GM19043 (cell line): Measurements from ENCODE around the gene CTIF.

Source experiments
- ATAC-seq: cut with Tn5 transposase; IDR thresholded peaks from one replicate; pipeline ENCODE4 v1.9.1; 2021; ENCODE audit warnings: low read depth; ENCODE audit not compliant: unreplicated experiment

CTIF gene

DNA sequence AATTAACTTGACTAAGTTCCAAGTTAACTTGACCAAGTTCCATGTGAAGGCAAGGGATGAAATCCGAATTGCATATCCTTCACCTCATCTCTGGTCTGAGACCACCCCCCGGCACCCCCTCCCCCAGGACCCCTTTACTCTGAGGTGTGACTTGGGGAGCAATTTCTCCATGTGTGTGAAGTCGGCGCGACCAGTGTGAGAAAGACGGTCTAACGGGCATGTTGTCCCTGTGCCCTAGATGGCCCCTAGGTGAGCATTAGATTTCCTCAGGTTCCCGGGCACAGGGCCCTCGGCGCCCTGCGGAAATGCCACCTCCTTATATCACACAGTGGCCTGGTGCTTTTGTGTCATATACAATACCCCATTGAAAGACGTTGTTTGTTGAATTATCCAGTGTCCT lies 137.1 kb downstream of the CTIF start:
- no peak for ATAC-seq

DNA sequence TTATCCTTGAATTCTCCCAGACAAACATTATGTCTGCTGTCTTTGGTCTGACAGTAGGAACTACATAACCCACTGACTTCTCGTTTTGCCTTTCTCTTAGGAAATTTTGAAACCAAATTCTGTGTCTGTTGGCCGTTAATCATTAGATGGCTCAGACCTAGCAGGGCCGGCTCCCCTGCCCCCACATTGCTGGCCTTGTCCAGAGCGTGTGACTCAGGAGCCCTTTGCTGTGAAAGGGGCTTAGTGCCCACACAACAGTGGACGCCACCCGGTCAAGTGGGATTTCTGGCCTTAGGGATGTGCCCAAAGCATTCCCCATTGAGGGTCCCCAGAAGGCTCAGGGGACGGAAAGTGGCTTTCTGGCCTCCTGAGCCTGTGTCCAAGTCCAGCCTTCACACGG lies 137.5 kb downstream of the CTIF start:
- no peak for ATAC-seq

DNA sequence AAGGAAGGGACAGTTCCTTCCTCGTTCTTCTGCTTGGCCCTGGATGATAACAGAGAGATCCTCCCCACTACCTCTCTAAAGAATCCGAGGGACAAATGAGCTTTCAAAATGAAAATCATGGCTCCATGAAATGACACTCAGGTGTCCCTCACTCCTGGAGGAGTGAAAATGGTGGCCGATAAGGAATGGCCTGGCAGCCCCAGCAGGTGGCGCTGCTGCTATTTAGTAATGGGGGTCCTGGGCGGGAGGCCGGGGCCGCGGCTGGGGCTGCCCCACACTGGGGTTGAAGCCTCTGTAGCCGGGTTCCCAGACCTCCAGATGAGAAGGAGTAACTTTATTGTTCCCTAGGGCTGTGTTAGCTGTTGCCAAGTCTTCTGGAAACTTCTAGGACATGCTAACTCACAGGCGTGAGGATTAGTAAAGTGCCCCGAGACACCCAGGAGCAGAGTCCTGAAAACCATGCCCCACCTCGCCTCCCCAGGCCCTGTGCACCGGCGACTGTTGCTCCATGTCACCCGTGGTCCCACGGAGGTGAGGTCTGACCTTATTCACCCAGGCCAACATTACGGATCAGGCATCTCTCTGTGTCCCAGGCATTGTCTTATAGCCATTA lies 138.0 kb downstream of the CTIF start:
- ATAC-seq = peak; percentile 56

DNA sequence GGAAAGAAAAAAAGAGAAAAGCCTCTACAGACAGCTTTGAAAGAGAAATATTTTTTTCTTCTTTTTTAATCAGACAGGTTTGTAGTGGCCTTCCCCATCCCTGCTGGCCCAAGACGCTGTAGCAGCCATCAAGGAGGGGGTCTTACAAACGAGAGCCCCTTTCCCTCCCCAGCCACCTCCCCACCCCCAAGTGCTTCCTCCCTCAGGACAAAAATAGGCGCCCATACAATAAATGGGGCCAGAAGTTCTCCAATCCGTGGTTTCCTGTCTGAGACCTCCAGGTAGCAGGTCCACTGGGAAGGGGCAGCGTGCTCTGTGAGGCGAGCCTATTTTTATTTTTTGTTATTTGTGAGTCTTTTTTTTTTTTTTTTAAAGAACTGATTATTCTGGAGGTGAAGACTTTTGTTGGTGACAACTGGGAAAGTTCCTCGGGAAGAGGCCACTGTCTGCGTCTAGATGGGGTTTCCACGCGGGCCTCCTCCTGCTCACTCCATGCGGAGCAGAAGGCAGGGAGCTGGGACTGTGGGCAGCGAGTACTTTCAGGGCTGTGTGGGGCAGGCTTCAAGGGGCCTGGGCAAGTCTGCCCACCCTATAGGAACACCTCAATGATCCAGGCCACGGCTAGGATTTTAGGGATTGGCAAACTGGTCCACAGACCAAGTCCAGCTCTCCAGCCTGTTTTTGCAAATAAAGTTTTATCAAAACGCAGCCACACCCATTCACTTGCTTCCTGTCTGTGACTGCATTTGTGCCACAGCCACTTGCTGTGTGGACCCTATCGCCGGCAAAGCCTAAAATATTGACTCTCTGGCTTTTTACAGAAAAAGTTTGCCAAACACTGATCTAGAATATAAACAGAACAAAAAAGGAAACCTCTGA lies 139.6 kb downstream of the CTIF start:
- ATAC-seq = no peak

DNA sequence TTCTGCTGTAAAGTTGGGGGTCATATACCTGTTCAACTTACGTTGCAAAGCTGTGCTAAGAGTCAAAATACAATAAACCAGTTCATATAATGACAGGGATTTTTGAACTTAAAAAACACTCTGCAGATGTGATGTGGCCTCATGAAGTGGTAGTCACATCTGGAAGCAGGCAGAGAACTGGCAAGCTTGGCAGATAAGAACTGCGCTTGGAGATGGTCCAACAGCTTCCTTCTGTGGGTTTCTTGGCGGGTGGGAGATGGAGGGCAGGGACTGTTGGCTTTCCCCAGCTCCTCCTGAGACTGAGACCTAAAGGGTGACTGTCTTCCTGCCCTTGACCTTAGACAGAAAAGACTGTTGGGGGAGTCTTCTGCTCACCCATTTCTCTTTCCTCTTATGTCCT lies 140.4 kb downstream of the CTIF start:
- ATAC-seq = no peak

DNA sequence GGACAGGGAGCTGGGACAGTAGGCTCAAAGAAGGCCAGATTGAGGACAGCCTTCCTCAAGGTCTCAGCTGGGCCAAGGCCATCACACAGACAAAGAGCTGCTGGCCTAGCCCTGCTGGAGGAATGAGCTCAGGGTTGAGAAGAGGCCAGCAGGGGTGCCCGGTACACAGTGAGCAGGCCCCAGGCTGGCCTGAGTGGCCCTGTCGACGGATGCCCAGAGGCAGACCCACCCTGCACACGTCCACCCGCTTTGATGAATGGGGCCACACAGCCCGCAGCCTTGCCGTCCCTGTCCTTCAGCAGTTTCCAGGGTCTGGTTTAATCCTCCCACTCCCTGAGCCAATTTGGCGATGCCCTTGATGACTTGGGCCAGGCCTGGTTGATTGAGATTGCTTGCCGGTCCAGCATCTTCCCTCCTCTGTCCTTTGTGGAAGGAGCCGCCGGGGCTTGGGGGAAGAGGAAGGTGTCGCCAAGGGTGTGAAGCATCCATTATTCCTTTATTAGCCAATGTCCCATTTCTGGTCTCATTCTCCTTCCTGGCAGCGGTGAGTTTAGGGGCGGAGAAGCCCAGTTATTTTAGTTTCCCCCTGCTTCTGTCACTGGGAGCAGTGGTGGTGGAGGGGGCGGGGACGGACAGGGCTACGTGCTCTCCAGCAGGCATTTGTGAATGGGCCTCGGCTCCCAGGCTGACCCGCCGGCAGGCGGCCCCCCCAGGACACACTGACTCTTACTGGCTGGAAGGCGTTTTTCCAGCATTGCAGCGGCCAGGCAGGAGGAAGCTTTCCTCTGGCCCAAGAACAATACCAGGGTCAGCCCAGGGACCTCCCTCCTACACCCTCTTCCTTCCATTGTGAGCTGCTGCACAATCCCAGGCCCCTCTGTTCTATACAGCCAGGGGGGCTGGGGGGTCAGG lies 141.8 kb downstream of the CTIF start:
- ATAC-seq = no peak

DNA sequence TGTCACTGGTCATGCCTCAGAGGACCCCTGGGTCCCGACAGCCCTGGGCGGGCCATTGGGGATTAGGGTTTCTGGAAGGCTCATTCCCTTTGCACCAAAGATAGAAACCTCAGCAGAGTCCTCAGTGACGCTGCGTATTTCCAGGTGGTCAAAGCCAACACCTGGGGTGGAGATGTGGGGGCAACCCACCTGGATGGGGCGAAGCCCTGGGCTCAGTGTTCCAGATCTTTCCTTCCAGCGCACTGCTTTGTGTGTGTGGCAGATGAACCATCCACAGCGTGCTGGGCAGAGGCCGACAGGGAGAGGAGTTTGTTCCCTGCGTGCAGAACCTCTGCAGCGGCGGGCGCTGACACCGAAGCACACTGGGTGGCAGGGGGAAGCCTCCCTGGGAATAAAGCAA lies 143.9 kb downstream of the CTIF start:
- ATAC-seq = no peak

DNA sequence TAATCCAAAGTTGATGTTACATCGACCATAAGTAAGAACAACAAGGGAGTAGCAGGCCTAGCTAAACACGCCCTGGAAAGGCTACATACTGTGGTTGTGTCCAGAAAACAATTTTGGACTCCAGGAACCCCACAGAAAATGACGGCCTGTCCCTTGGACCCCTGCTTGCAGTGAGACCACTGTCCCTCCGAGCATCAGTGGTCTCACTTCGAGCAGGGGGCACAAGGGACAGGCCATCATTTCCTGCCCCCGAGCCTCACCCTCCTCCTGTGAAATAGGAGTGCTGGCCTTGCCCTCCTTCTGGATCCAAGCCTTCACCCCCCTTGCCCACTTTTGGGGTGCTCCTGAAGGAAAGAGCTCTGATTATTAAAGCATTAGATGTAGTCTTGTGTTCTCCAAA lies 144.4 kb downstream of the CTIF start:
- ATAC-seq = no peak

DNA sequence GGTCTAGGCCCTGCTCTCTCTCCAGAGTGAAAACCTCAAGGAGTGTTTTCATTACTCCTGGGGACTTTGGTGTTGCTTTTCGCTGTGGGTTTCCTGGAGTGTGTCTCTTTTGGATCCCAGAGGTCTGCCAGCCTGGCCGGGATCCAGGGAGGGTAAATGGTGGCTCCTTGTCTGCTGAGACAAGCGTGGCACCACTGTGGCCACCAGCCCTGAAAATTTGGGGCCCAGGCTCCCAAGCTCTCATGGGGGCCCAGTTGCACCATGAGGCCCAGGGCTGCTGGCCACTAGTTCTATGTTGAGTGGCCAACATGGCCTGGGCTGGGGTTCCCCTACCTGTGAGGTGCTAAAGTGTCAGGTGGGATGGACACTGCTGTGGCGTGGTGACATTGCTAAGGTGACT lies 144.8 kb downstream of the CTIF start:
- no peak for ATAC-seq

DNA sequence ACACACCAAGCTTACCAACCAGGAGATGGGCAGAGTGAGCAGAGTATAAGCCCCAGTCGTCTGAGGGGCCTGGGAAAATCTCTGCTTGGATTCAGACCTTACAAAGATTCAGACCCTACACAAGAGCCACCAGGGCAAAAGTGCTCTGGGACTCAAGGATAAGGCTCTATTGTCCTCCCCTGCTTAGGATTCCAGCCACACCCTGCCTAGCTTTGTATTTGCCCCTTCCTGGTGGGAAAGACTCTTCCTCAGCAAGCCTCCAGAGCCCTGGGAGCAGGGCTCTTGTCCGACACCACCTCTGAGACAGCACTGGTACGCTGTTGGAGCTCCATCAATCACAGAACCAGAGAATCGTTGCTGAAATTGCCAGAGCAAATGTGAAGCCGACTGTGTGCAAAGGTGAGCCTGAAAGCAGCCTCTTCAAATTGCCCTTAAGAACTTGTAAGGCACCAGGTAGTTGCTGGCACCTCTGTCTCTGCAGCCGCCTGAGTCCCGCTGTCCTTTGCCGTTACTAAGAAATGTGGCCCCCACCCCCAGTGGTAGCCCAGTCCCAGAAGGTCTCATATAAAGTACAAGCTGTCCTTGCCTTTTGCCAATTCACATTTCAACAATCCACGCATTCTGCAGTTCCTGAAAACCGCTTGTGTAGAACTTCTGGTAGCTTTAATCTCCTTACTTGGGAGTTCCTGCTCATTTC lies 148.7 kb downstream of the CTIF start:
- no peak for ATAC-seq

DNA sequence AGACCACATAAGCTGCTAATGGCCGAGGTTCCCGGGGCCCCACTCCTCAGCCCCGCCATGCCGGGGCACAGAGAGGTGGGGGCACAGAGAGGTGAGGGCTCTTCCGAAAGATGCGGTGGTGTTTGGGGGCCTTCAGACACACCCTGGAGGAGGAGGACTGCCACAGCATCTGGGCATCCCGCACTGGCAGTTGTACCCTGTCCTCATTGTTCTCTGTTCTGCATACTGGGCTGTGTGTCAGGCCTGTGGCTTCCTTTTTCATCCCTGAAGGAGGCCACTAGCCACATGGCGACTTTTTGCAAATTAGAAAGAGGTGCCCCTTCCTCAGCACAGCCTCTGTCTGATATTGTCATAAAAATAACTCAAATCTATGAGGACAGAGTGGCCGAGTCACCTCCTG lies 150.1 kb downstream of the CTIF start:
- no peak for ATAC-seq

DNA sequence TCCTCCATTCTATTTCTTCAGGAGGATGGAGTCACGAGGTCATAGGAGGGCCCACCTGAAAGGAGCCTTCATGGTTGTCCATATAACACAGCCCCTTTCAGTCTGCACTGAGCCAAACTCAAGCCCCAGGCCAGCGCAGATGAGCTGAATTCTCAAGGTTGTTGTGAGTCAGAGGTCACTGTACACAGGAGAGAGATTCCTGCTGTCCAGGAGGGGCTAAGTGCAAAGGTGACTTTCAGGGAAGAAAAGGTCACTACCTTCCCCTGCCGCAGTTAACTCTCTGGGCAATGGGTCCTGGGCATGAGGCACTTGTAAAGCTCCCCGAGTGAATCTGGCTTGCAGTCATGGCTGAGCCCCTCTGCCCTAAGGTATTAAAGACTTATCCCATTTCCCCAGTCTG lies 150.7 kb downstream of the CTIF start:
- ATAC-seq = no peak

DNA sequence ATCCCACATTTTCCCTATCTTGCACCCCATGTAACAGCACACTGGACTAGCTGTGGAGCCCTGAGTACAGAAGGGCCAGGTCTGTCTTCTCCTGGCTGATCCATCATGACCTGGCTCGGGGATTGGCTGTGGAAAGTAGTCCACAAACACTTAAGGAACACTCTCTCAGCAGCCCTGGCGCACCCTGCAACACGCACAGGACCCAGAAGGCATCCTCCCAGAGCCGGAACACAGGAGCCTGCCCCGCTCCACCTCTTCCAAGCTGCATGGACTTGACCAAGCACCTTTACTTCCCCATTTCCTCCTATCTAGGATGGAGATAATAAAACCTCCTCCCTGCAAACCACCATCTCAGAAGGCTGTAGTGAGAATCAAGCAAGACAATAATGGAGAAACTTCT lies 151.7 kb downstream of the CTIF start:
- no peak for ATAC-seq

DNA sequence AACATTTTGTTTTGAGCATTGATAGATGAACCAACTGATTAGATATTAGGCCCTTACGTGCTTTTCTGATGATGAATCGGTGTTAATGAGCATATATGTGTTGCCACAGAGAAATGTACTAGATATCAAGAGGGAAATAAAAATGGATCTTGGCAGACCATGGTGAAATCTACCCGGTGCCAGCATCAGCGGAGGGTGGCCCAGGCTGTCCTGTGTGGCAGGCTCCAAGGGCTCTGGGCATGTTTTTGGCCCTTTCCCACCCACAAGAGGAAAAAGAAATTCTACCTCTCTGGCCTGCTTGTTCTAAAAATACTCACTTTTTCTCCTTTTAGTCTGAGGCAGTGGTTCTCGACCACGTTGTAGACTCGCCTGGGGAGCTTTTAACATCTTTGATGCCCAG lies 154.2 kb downstream of the CTIF start:
- no peak for ATAC-seq

DNA sequence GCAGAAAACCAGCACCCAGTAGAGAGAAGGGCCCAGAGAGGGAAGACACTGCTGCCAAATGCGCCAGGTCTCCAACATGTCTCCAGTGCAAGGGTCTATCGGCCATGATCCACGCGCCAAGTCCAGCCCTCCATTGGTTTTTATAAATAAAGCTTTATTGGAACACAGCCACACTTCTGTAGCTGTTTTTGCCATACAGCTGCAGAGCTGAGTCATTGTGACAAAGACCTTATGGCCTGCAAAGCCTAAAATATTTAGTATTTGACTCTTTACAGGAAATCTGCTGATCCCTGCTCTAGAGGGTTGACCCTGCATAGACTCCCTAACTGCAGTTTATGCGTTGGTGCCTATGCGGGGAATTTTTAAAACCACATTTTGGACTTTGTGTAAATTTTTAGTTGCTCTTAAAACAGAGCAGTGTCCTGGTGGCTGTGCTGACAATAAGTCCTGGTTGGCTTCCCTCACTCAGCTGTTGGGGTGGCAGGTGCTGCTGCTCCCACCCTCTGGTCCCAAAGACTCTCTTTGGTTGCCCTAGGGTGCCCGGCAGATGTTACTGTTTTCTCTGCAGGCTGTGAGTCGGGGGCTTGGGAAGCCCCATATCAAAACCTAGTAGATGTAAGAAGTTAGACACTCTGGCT lies 154.9 kb downstream of the CTIF start:
- no peak for ATAC-seq

DNA sequence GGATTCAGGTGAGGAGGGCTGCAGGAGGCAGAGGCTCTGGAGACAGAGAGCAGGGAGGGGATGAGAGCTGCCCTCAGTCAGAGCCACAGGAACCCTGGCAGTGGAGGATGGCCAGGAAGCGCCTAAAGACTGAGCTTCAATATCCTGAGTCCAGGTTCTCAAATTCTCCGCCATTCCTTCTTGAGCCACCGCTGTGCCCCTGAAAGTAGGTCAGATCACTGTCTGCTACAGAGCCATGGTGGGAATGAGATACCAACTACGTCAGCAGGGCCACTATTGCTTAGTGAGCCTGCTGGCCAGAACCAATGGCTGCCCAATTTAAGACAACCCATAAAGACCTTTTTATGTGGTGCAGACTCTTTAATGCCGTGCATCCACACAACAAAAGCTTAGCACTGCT lies 155.5 kb downstream of the CTIF start:
- no peak for ATAC-seq

DNA sequence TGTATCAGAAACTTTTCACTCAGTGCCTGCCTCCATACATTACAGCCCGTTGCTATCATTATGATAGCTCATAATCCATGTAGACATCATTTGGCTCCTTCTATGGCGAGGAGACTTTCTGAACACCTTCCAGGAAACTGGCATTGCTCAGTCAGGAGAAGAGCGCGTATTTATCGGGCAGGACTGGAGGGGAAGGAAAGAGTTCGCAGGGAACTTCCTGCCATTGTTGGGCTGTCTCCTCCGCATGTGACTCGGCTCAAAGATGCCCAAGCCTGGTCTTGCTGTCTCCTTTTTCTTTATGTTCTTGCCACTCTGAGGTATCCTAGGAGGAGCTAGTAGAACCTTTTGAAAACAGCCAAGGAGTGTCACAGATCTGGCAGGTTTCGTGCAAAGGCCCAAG lies 156.8 kb downstream of the CTIF start:
- ATAC-seq = no peak

DNA sequence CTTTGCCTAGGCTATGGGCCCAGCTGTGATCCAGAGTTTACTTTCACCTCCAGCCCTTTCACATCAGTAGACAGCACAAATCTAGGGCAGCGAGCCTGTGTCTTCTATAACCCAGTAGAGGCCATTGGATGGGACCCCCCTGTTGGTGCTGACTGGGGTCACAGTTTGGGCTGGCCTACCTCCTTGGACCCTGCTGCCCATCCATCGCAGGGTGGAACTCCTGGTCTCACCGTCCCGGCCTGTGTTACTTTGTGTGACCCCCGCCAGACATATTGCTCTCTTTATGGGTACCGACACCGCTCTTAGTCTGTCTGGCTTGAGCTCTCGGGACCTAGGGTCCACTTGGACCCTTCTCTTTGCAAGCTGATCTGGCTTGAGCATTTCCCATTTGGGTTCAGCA lies 157.4 kb downstream of the CTIF start:
- no peak for ATAC-seq

DNA sequence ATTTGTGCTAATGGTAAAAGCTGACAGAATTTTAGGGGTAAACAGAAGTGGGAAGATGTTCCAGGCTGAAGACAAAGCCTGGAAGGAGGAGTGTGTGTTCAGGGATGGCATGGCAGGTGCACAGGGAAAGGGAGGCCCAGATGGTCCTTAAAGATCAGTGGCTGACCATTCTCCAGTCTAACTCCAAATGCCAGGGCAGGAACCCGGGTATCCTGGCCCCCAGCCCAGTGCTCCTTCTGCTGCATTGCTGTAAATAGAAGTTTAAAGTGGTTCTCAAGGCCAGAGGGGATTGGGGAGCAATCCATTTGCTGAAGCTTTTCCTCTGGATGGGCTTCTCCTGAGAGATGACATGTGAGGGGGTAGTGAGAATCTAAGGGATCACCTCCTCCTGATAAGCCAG lies 158.6 kb downstream of the CTIF start:
- no peak for ATAC-seq

DNA sequence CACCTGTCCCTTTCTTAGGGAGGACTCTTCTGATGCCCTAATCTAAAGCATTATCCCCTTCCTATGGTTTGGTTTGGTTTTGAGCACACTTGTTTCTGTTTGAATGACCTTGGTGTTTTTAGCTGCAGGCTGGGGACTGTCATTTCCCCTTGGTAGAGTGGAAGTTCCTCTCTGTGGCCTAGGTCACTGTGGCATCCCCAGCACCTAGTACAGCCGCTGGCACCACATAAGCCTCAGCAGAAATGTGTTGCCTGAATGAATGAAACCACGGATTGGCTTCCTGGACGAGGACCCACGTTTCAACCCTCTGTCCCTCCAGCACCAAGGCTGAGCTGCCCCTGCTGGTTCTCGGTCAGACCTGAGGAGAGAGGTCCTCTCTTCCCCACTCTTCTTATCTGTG lies 159.9 kb downstream of the CTIF start:
- no peak for ATAC-seq
